ENCODE results near the gene NTN1. TPM values are rescaled to one million over a fixed set of nuclear protein-coding genes. Genes with fewer than 3 reads are reported as not detected.
A peak's percentile ranks its signal among the peaks of the same experiment; 100 is the strongest.

NTN1 gene
- polyA plus RNA-seq, 3 donors: 0.03 to 0.04 TPM; not detected in 1

DNA sequence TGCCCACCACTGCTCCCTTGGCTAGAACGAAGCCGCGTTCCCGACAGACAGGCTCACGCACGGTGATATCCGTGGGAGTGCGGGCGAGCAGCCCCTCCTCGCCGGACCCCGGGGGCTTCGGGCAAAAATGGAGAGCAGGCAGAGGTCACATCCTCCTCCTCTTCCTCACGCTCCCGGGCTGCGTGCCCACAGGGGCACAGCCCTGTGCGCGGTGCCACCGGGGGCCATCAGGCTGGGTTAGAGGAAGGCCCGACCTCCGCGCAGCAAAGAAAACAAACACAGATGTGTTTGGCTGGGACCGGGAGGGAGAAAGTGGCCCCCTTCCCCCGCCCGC, 519 bp upstream of the NTN1 start:
- WGBS (ENCODE audit: insufficient coverage): under 1% methylated on average over 24 of the region's 25 CpGs
- Mint-ChIP-seq H3K27me3 (ENCODE audit: low read depth in 3 of 3) (peaks cover 43 to 60% (median 59%) of the 10 kb centered on the region in 3 donors), H3K27ac (no peak overlapping the region), H3K9me3 (peaks cover 0 to 11% (median 5%) of the 10 kb centered on the region in 7 donors), H3K4me1 (peaks cover 16% of the 10 kb centered on the region), H3K36me3 (peaks cover 3 to 9% of the 10 kb centered on the region in 2 donors), H3K4me3 (peak overlapping the region; percentile 75 to 82)
- Histone ChIP-seq H2AFZ (ENCODE audit: insufficient read depth, low read depth, low read length, poor library complexity, severe bottlenecking) (peak overlapping the region; percentile 41), H3K9me3 (replicated peaks in 1 of 2; ENCODE audit: control insufficient read depth in 1 of 2, insufficient read depth in 1 of 2, low read length in 2 of 2) (peaks cover 0 to 18% of the 10 kb centered on the region in 2 donors), H3K27me3 (ENCODE audit: control insufficient read depth in 2 of 2, insufficient read depth in 2 of 2, low read length in 2 of 2) (peaks cover 71 to 85% of the 10 kb centered on the region in 2 donors), H3K36me3 (replicated peaks in 1 of 2; ENCODE audit: control insufficient read depth in 1 of 2, insufficient read depth in 2 of 2, low read length in 2 of 2) (no peaks in the 10 kb centered on the region), H3K4me2 (replicated peaks; ENCODE audit: extremely low read depth, low read length, poor library complexity, severe bottlenecking) (peak overlapping the region; percentile 82), H3K79me2 (ENCODE audit: insufficient read depth, low read length) (no peaks in the 10 kb centered on the region), H3K4me1 (ENCODE audit: control insufficient read depth in 1 of 2, insufficient read depth in 2 of 2, low read length in 2 of 2) (peaks cover 14 to 29% of the 10 kb centered on the region in 2 donors), H3K27ac (ENCODE audit: low read depth in 1 of 2, low read length in 2 of 2) (no peak overlapping the region), H3K4me3 (replicated peaks in 1 of 3; ENCODE audit: low read depth in 2 of 3, low read length in 3 of 3) (peak overlapping the region; percentile 3 to 72 (median 26)), H3K9ac (ENCODE audit: insufficient read depth, low read length, poor library complexity, severe bottlenecking) (peak overlapping the region; percentile 43), H4K20me1 (ENCODE audit: insufficient read depth, low read length) (no peaks in the 10 kb centered on the region)
- intact Hi-C loops (cut with micrococcal nuclease): no loop called here
- TF ChIP-seq CTCF (IDR thresholded peaks at IDR 0.05): no peak
- no peak for DNase-seq

- DNase-seq: no peak
- H3K36me3 Mint-ChIP-seq: peaks cover 3 to 9% of the 10 kb centered on the region in 2 donors
- Histone ChIP-seq H3K9ac (ENCODE audit: insufficient read depth, low read length, poor library complexity, severe bottlenecking) (peak overlapping the region; percentile 8), H3K36me3 (replicated peaks in 1 of 2; ENCODE audit: control insufficient read depth in 1 of 2, insufficient read depth in 2 of 2, low read length in 2 of 2) (no peaks in the 10 kb centered on the region), H3K4me3 (replicated peaks in 1 of 3; ENCODE audit: low read depth in 2 of 3, low read length in 3 of 3) (peak overlapping the region; percentile 14 to 72 (median 40)), H3K79me2 (ENCODE audit: insufficient read depth, low read length) (no peaks in the 10 kb centered on the region), H3K9me3 (replicated peaks in 1 of 2; ENCODE audit: control insufficient read depth in 1 of 2, insufficient read depth in 1 of 2, low read length in 2 of 2) (peaks cover 0 to 18% of the 10 kb centered on the region in 2 donors), H3K27ac (ENCODE audit: low read depth in 1 of 2, low read length in 2 of 2) (no peak overlapping the region), H4K20me1 (ENCODE audit: insufficient read depth, low read length) (no peaks in the 10 kb centered on the region), H3K4me1 (ENCODE audit: control insufficient read depth in 1 of 2, insufficient read depth in 2 of 2, low read length in 2 of 2) (peaks cover 14 to 29% of the 10 kb centered on the region in 2 donors), H3K27me3 (ENCODE audit: control insufficient read depth in 2 of 2, insufficient read depth in 2 of 2, low read length in 2 of 2) (peaks cover 64 to 78% of the 10 kb centered on the region in 2 donors), H3K4me2 (replicated peaks; ENCODE audit: extremely low read depth, low read length, poor library complexity, severe bottlenecking) (peak overlapping the region; percentile 82), H2AFZ (ENCODE audit: insufficient read depth, low read depth, low read length, poor library complexity, severe bottlenecking) (no peak overlapping the region)
- peaks cover 0 to 11% (median 5%) of the 10 kb centered on the region in 7 donors for H3K9me3 Mint-ChIP-seq
- intact Hi-C loops (cut with micrococcal nuclease): no loop called here
- WGBS (ENCODE audit: insufficient coverage): under 1% methylated on average over 79 of the region's 79 CpGs
- H3K4me3 Mint-ChIP-seq: peak overlapping the region; percentile 81 to 93
- no peak overlapping the region for H3K27ac Mint-ChIP-seq
- no peak for TF ChIP-seq CTCF (IDR thresholded peaks at IDR 0.05)
- peaks cover 16% of the 10 kb centered on the region for H3K4me1 Mint-ChIP-seq
- peaks cover 47 to 68% (median 66%) of the 10 kb centered on the region in 3 donors for H3K27me3 Mint-ChIP-seq (ENCODE audit: low read depth in 3 of 3)
Observed at GRCh38 chr17:9021992-9022572, 772 bp downstream of the NTN1 start.
